Measurements from ENCODE around the gene SIM2.

DNA sequence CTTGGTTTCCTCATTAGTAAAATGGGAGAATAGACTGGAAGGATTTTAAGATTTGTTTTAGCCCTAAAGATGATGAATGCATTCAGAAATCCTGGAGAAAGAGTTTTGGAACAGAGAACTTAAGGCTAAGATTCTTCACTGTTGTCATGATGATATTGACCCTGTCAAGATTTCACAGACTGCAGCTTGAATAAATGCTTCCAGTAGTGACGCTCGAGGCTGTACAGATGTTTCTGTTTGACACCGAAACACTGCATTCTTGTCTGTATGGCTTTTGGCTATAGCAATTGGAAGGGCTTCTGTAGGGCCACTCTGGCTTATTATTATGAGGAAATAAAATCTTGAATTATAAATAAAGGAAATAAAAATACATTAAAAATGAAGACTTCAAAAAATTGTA is 25.7 kb downstream of the SIM2 start:
- TF ChIP-seq POLR2A (IDR thresholded peaks at IDR 0.05; ENCODE audit: low read length): no peak
- TF ChIP-seq GATA1 (IDR thresholded peaks at IDR 0.05; ENCODE audit: low read depth, low read length): no peak

Measured in erythroblast (primary cell).